ENCODE data around the gene STXBP2.

DNA sequence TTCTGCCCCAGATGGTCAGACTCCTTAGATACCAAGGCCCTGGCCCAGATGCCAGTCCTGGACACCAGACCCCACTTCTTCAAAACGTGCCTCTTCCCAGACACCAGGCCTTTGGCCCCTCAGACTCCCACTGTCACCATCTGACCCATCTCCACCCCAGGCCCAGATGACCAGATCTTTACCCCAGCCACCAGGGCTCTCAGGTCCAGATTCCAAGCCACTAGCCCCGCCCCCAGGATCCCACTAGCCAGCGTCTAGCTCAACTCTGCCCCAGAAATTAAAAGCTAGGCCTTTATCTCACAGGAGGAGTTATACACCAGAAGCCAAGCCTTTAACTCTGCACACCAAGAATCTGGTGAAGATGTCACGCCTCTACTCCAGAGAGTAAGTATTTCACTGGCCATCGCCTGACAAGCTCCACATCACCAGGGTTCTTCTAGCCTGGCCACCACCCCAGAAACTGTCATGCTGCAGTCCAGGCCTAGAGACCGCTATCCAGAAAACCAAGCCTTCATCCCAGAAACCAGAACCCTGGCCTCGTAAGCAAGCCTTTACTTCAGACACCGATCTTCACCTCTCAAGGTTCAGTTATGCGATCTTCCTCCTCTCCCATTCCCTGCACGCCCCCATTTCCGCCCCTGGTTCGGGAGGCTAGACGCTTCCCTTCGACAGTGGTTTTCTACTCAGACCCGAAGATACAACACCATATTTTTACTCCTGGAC, 8.2 kb upstream of the STXBP2 start:
- TF ChIP-seq, protein P1, sequence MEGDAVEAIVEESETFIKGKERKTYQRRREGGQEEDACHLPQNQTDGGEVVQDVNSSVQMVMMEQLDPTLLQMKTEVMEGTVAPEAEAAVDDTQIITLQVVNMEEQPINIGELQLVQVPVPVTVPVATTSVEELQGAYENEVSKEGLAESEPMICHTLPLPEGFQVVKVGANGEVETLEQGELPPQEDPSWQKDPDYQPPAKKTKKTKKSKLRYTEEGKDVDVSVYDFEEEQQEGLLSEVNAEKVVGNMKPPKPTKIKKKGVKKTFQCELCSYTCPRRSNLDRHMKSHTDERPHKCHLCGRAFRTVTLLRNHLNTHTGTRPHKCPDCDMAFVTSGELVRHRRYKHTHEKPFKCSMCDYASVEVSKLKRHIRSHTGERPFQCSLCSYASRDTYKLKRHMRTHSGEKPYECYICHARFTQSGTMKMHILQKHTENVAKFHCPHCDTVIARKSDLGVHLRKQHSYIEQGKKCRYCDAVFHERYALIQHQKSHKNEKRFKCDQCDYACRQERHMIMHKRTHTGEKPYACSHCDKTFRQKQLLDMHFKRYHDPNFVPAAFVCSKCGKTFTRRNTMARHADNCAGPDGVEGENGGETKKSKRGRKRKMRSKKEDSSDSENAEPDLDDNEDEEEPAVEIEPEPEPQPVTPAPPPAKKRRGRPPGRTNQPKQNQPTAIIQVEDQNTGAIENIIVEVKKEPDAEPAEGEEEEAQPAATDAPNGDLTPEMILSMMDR (conservative IDR thresholded peaks at IDR 0.05; ENCODE audit: low read depth, low read length): no peak
- TF ChIP-seq EZH2 (IDR thresholded peaks at IDR 0.05; ENCODE audit: low read length, unreplicated experiment): no peak

Measured in PC-3 (cell line).